OCI-LY3 (cell line): ENCODE measurements around the gene STX4.

ENCODE experiments used
- CTCF ChIP-seq: fragments of 200-600, 300-600 bp; sonication (generic); IDR thresholded peaks from 2 replicates; pipeline ENCODE4 v1.5.1; 2014; ENCODE audit warnings: antibody characterized with exemption, low read length, low read depth
- EZH2phosphoT487 ChIP-seq: fragments of 200-600 bp; shearing (Covaris generic); IDR thresholded peaks from 2 replicates; pipeline ENCODE4 v1.6.1; 2018; ENCODE audit warnings: antibody characterized with exemption, mixed run types, low read depth

GRCh38 chr16:31082368-31083045, 49.1 kb downstream of the STX4 start:
- TF ChIP-seq CTCF (no peak), EZH2phosphoT487 (no peak)
